GM23338 (cell line): ENCODE data around the gene DNA2. TPM values are rescaled to one million over a fixed set of nuclear protein-coding genes. Genes with fewer than 3 reads are reported as not detected.

Experiments
- ATAC-seq: fragments of 200-7000 bp; cut with Tn5 transposase; 3 replicates; pipeline ENCODE4 v1.9.1; 2020
- DNase-seq: peaks from one replicate; pipeline ENCODE4 v3.0.0-alpha.2; 2015; ENCODE audit warnings: low spot score
- H2AFZ ChIP-seq: fragments of 200-600 bp; sonication (generic); 2 replicates; pipeline ENCODE4 v1.8.0; 2016; ENCODE audit warnings: antibody characterized with exemption, mild to moderate bottlenecking, moderate library complexity
- H3F3A ChIP-seq: fragments of 200-600 bp; sonication (generic); replicated peaks from 2 replicates; pipeline ENCODE4 v1.8.0; 2017; ENCODE audit warnings: antibody characterized with exemption, mixed run types, low read depth
- H3K27ac ChIP-seq: fragments of 200-600 bp; sonication (generic); 2 replicates; pipeline ENCODE4 v1.6.1; 2016; ENCODE audit warnings: low read depth
- H3K27me3 ChIP-seq: fragments of 200-600 bp; sonication (generic); 2 replicates; pipeline ENCODE4 v1.8.0; 2016; ENCODE audit warnings: mild to moderate bottlenecking, mixed run types, moderate library complexity; ENCODE audit not compliant: insufficient read depth
- H3K36me3 ChIP-seq: fragments of 200-600 bp; sonication (generic); 2 replicates; pipeline ENCODE4 v1.8.0; 2016; ENCODE audit warnings: mild to moderate bottlenecking; ENCODE audit not compliant: insufficient read depth
- H3K4me1 ChIP-seq: fragments of 200-600 bp; sonication (generic); 2 replicates; pipeline ENCODE4 v1.8.0; 2016; ENCODE audit warnings: mild to moderate bottlenecking, moderate library complexity; ENCODE audit not compliant: insufficient read depth
- H3K4me2 ChIP-seq: fragments of 200-600 bp; sonication (generic); 2 replicates; pipeline ENCODE4 v1.7.1; 2017; ENCODE audit warnings: mixed run types
- H3K4me3 ChIP-seq: fragments of 200-600 bp; sonication (generic); 2 replicates; pipeline ENCODE4 v1.6.1; 2016; ENCODE audit warnings: mixed run types
- H3K79me2 ChIP-seq: fragments of 200-600 bp; sonication (generic); replicated peaks from 2 replicates; pipeline ENCODE4 v1.8.0; 2017; ENCODE audit warnings: mild to moderate bottlenecking; ENCODE audit not compliant: insufficient read depth
- H3K9me2 ChIP-seq: fragments of 200-600 bp; sonication (generic); 2 replicates; pipeline ENCODE4 v1.8.0; 2017; ENCODE audit not compliant: insufficient read depth
- H4K20me1 ChIP-seq: fragments of 200-600 bp; sonication (generic); replicated peaks from 2 replicates; pipeline ENCODE4 v1.8.0; 2017; ENCODE audit warnings: mild to moderate bottlenecking; ENCODE audit not compliant: insufficient read depth
- H3K27ac Mint-ChIP-seq: 2 replicates; pipeline ENCODE4 v1.8.0; 2020; ENCODE audit warnings: inconsistent platforms, mild to moderate bottlenecking, moderate library complexity, mixed read lengths
- H3K27me3 Mint-ChIP-seq: 3 replicates; pipeline ENCODE4 v1.8.0; 2022; ENCODE audit warnings: low read depth, mild to moderate bottlenecking, moderate library complexity, mixed read lengths, inconsistent platforms; ENCODE audit not compliant: insufficient read depth, poor library complexity
- H3K36me3 Mint-ChIP-seq: 3 replicates; pipeline ENCODE4 v1.8.0; 2021; ENCODE audit warnings: low read depth, mild to moderate bottlenecking, inconsistent platforms, moderate library complexity, mixed read lengths
- H3K4me1 Mint-ChIP-seq: 3 replicates; pipeline ENCODE4 v1.8.0; 2020; ENCODE audit warnings: mild to moderate bottlenecking, inconsistent platforms, mixed read lengths
- H3K4me3 Mint-ChIP-seq: 3 replicates; pipeline ENCODE4 v1.8.0; 2021; ENCODE audit warnings: moderate library complexity, mild to moderate bottlenecking, inconsistent platforms, mixed read lengths
- H3K9me3 Mint-ChIP-seq: 3 replicates; pipeline ENCODE4 v1.8.0; 2020; ENCODE audit warnings: moderate library complexity, mild to moderate bottlenecking, inconsistent platforms, mixed read lengths
- CREB1 ChIP-seq: fragments of 250-450 bp; sonication (Bioruptor Pico); IDR thresholded peaks from 2 replicates; pipeline ENCODE4 v1.5.0; 2020; ENCODE audit warnings: low read depth, mild to moderate bottlenecking, moderate library complexity
- CTCF ChIP-seq, 2 experiments: fragments of 200-600 bp in 1 of 2; sonication (generic) in 1 of 2; conservative IDR thresholded peaks; 2 replicates each; pipeline versions ENCODE4 v1.5.1 to v1.6.1; 2016 to 2017; ENCODE audit warnings: antibody characterized with exemption in 2 of 2, low read depth in 2 of 2, mild to moderate bottlenecking in 2 of 2, moderate library complexity in 1 of 2
- ETS1 ChIP-seq: IDR thresholded peaks from 2 replicates; pipeline ENCODE4 v1.6.1; 2016; ENCODE audit warnings: antibody characterized with exemption
- EZH2 ChIP-seq: fragments of 200-600 bp; sonication (generic); IDR thresholded peaks from one replicate; pipeline ENCODE4 v1.8.0; 2017; ENCODE audit warnings: antibody characterized with exemption, mild to moderate bottlenecking, low read depth; ENCODE audit not compliant: unreplicated experiment
- EZH2phosphoT487 ChIP-seq: fragments of 200-600 bp; sonication (generic); IDR thresholded peaks from one replicate; pipeline ENCODE4 v1.8.1; 2018; ENCODE audit warnings: antibody characterized with exemption; ENCODE audit not compliant: unreplicated experiment
- JUNB ChIP-seq: IDR thresholded peaks from one replicate; pipeline ENCODE4 v1.6.1; 2016; ENCODE audit warnings: antibody characterized with exemption; ENCODE audit not compliant: unreplicated experiment
- POLR2AphosphoS5 ChIP-seq: IDR thresholded peaks from 2 replicates; pipeline ENCODE4 v1.6.1; 2016; ENCODE audit warnings: antibody characterized with exemption, low read depth
- REST ChIP-seq: IDR thresholded peaks from one replicate; pipeline ENCODE4 v1.6.1; 2018; ENCODE audit warnings: antibody characterized with exemption; ENCODE audit not compliant: unreplicated experiment
- STAT1 ChIP-seq: IDR thresholded peaks from one replicate; pipeline ENCODE4 v1.6.1; 2016; ENCODE audit warnings: antibody characterized with exemption; ENCODE audit not compliant: unreplicated experiment
- ZNF331 ChIP-seq: fragments of 250-450 bp; sonication (Bioruptor Pico); IDR thresholded peaks from 2 replicates; pipeline ENCODE4 v1.5.0; 2020; ENCODE audit warnings: low read depth, mild to moderate bottlenecking, moderate library complexity
- polyA plus RNA-seq: library from polyadenylated mRNA; unstranded; fragments of >200 nt; fragmentation: Nextera tagmentation; extraction: Ambion mirVana; gene quantifications from 2 replicates; pipeline ENCODE4 v1.2.1, GENCODE V29; 2016
- total RNA-seq: library from RNA; depleted of rRNA; stranded (reverse); fragments of >200 nt; shearing (Covaris generic); gene quantifications from 2 replicates; pipeline ENCODE4 v1.2.3, GENCODE V29; 2014
- TF ChIP-seq, protein P1 (sequence below): fragments of 250-450 bp; sonication (Bioruptor Pico); IDR thresholded peaks from 2 replicates; pipeline ENCODE4 v1.5.0; 2020; ENCODE audit warnings: mild to moderate bottlenecking, moderate library complexity

DNA2 gene
- total and polyA plus RNA-seq, 2 experiments from 2014 or later: 25.6 to 49.3 TPM

GRCh38 chr10:68423522-68423921, 48.3 kb downstream of the DNA2 start (continued):
- TF ChIP-seq REST: no peak
- no peak for TF ChIP-seq EZH2phosphoT487
- no peak for TF ChIP-seq EZH2
- no peak for TF ChIP-seq STAT1
- no peak for TF ChIP-seq POLR2AphosphoS5
- no peak for TF ChIP-seq CREB1 (CRISPR knock-in tag)

DNA sequence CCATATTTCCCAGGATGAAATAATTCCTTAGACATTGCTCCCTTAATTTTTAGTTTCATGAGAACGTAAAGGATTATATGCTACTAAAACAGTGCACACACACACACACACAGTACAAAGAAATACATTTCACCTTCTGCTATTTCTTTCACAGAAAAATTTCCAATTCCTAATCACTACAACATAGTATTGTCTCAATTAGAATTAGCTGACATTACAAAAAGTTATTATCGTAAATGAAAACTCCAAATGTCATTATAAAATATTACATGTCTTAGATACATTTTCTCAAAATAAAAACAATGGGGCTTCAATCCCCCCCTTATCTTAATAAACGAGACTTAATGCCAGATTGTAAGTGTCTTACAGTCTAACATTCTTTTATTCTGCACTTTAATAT, 52.4 kb downstream of the DNA2 start:
- Mint-ChIP-seq H3K36me3 (peaks cover 87% of the 10 kb centered on the region), H3K27ac (no peak overlapping the region), H3K4me3 (no peak overlapping the region), H3K27me3 (peaks cover 4% of the 10 kb centered on the region), H3K4me1 (no peaks in the 10 kb centered on the region), H3K9me3 (no peaks in the 10 kb centered on the region; the same call in 1 of the 3 replicates)
- Histone ChIP-seq H3K4me3 (no peak overlapping the region), H3F3A (no peaks in the 10 kb centered on the region), H3K79me2 (no peaks in the 10 kb centered on the region), H2AFZ (no peak overlapping the region), H3K36me3 (peaks cover 57% of the 10 kb centered on the region), H4K20me1 (peaks cover 6% of the 10 kb centered on the region; the same call in 1 of the 2 replicates), H3K27me3 (no peaks in the 10 kb centered on the region), H3K4me1 (no peaks in the 10 kb centered on the region), H3K4me2 (no peak overlapping the region), H3K9me2 (no peaks in the 10 kb centered on the region), H3K27ac (no peak overlapping the region)
- ATAC-seq: no peak
- no peak for DNase-seq
- TF ChIP-seq EZH2phosphoT487 (no peak), POLR2AphosphoS5 (no peak), ZNF331 (CRISPR knock-in tag) (no peak), CTCF (conservative IDR thresholded peaks at IDR 0.05; ENCODE audit: low read depth in 2 of 2) (no peak), JUNB (no peak), EZH2 (no peak), STAT1 (no peak), CREB1 (CRISPR knock-in tag) (no peak), ETS1 (no peak)
- TF ChIP-seq, protein P1, sequence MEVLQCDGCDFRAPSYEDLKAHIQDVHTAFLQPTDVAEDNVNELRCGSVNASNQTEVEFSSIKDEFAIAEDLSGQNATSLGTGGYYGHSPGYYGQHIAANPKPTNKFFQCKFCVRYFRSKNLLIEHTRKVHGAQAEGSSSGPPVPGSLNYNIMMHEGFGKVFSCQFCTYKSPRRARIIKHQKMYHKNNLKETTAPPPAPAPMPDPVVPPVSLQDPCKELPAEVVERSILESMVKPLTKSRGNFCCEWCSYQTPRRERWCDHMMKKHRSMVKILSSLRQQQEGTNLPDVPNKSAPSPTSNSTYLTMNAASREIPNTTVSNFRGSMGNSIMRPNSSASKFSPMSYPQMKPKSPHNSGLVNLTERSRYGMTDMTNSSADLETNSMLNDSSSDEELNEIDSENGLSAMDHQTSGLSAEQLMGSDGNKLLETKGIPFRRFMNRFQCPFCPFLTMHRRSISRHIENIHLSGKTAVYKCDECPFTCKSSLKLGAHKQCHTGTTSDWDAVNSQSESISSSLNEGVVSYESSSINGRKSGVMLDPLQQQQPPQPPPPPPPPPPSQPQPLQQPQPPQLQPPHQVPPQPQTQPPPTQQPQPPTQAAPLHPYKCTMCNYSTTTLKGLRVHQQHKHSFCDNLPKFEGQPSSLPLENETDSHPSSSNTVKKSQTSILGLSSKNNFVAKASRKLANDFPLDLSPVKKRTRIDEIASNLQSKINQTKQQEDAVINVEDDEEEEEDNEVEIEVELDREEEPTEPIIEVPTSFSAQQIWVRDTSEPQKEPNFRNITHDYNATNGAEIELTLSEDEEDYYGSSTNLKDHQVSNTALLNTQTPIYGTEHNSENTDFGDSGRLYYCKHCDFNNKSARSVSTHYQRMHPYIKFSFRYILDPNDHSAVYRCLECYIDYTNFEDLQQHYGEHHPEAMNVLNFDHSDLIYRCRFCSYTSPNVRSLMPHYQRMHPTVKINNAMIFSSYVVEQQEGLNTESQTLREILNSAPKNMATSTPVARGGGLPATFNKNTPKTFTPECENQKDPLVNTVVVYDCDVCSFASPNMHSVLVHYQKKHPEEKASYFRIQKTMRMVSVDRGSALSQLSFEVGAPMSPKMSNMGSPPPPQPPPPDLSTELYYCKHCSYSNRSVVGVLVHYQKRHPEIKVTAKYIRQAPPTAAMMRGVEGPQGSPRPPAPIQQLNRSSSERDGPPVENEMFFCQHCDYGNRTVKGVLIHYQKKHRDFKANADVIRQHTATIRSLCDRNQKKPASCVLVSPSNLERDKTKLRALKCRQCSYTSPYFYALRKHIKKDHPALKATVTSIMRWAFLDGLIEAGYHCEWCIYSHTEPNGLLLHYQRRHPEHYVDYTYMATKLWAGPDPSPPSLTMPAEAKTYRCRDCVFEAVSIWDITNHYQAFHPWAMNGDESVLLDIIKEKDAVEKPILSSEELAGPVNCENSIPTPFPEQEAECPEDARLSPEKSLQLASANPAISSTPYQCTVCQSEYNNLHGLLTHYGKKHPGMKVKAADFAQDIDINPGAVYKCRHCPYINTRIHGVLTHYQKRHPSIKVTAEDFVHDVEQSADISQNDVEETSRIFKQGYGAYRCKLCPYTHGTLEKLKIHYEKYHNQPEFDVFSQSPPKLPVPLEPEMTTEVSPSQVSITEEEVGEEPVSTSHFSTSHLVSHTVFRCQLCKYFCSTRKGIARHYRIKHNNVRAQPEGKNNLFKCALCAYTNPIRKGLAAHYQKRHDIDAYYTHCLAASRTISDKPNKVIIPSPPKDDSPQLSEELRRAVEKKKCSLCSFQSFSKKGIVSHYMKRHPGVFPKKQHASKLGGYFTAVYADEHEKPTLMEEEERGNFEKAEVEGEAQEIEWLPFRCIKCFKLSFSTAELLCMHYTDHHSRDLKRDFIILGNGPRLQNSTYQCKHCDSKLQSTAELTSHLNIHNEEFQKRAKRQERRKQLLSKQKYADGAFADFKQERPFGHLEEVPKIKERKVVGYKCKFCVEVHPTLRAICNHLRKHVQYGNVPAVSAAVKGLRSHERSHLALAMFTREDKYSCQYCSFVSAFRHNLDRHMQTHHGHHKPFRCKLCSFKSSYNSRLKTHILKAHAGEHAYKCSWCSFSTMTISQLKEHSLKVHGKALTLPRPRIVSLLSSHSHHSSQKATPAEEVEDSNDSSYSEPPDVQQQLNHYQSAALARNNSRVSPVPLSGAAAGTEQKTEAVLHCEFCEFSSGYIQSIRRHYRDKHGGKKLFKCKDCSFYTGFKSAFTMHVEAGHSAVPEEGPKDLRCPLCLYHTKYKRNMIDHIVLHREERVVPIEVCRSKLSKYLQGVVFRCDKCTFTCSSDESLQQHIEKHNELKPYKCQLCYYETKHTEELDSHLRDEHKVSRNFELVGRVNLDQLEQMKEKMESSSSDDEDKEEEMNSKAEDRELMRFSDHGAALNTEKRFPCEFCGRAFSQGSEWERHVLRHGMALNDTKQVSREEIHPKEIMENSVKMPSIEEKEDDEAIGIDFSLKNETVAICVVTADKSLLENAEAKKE (CRISPR knock-in tag): no peak
